T-helper 17 cell (primary cell): ENCODE results near the gene CCDC124. TPM values are rescaled to one million over a fixed set of nuclear protein-coding genes. Genes with fewer than 3 reads are reported as not detected.

Experiments
- ATAC-seq: fragments of 150-1000 bp; cut with Tn5 transposase; 2 replicates; pipeline ENCODE4 v1.10.0; 2021; ENCODE audit warnings: mild to moderate bottlenecking, moderate library complexity
- DNase-seq, 3 donors: peaks; one replicate each; pipeline versions ENCODE4 v3.0.0 to v3.0.0-alpha.2; 2020 to 2021
- H3K9me3 ChIP-seq: one replicate; pipeline ENCODE4 v1.7.0; 2013; ENCODE audit warnings: low read length, mild to moderate bottlenecking; ENCODE audit not compliant: control insufficient read depth, poor library complexity, severe bottlenecking
- H3K27ac Mint-ChIP-seq: one replicate; pipeline ENCODE4 v1.8.0; 2022; ENCODE audit warnings: mild to moderate bottlenecking, moderate library complexity, mixed read lengths
- H3K27me3 Mint-ChIP-seq: one replicate; pipeline ENCODE4 v1.8.0; 2022; ENCODE audit warnings: mixed read lengths
- H3K36me3 Mint-ChIP-seq: one replicate; pipeline ENCODE4 v1.8.0; 2022; ENCODE audit warnings: low read depth, mixed read lengths
- H3K4me1 Mint-ChIP-seq: one replicate; pipeline ENCODE4 v1.8.0; 2022; ENCODE audit warnings: mild to moderate bottlenecking, mixed read lengths
- H3K4me3 Mint-ChIP-seq: one replicate; pipeline ENCODE4 v1.8.0; 2022; ENCODE audit warnings: mild to moderate bottlenecking, moderate library complexity, mixed read lengths
- total RNA-seq, 4 donors: library from RNA in 2 of 4; stranded (reverse) in 2 of 4; gene quantifications; one replicate each; pipeline ENCODE4 v1.2.3 and lab custom pipeline; 2022 to 2026

The CCDC124 gene
- total RNA-seq, 2 donors from 2014 or later, result 21.8 to 27.0 TPM

GRCh38 chr19:17943274-17944221 is 10.7 kb downstream of the CCDC124 start:
- Mint-ChIP-seq H3K27me3 (no peaks in the 10 kb centered on the region), H3K4me1 (peaks cover 16% of the 10 kb centered on the region), H3K36me3 (no peaks in the 10 kb centered on the region), H3K27ac (no peak overlapping the region), H3K4me3 (no peak overlapping the region)
- DNase-seq, result no peak
- H3K9me3 ChIP-seq, result no peaks in the 10 kb centered on the region
- no peak for ATAC-seq

- Mint-ChIP-seq H3K4me1 (peaks cover 19% of the 10 kb centered on the region), H3K27me3 (peaks cover 3% of the 10 kb centered on the region), H3K27ac (no peak overlapping the region), H3K4me3 (no peak overlapping the region), H3K36me3 (no peaks in the 10 kb centered on the region)
- DNase-seq (no peak), ATAC-seq (no peak)
- H3K9me3 ChIP-seq, result no peaks in the 10 kb centered on the region
These were observed 11.5 kb downstream of the CCDC124 start for GRCh38 chr19:17944301-17944700.

DNA sequence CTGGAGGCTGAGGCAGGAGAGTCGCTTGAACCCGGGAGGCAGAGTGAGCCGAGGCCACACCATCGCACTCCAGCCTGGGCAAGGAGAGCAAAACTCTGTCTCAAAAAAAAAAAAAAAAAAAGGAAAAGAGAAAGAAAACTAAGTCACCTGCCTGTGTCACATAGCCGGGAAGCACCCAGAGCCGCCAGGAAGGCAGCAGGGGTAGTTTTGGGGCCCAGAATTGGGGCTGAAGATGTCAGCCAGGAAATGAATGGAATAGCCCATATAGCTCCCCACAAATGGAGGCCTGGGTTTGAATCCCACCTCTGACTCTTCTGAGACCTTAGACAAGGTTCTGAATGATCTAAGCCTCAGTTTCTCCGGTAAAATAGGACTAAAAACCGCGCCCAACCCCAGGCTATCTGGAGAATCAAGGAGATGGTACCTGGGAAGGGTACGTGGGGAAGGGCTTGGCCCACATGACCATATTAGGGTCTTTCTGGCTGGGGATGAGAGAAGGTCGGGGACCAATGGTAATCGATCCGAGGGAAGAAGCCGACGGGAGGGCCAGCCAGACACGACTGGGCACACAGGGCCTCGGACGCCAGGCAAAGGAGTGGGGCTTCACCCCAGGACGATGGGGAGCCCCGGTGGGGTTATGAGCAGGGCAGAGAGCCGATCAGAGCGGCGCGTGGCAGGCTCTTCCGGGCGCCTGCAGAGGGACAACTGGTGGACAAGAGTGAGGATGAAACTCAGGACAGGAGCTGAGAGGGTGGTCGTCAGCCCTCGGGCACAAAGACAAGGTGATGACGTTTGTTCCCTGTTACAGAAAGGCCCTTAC is 14.4 kb downstream of the CCDC124 start:
- ATAC-seq (peak; percentile 34), DNase-seq (peak; percentile 37 to 45 (median 39))
- Mint-ChIP-seq H3K4me1 (peaks cover 36% of the 10 kb centered on the region), H3K36me3 (peaks cover 4% of the 10 kb centered on the region), H3K4me3 (peak overlapping the region; percentile 88), H3K27me3 (peaks cover 24% of the 10 kb centered on the region), H3K27ac (peak overlapping the region; percentile 99)
- no peaks in the 10 kb centered on the region for H3K9me3 ChIP-seq

GRCh38 chr19:17947815-17948513 is 15.1 kb downstream of the CCDC124 start:
- Mint-ChIP-seq H3K4me3 (peak overlapping the region; percentile 88), H3K27me3 (peaks cover 24% of the 10 kb centered on the region), H3K27ac (peak overlapping the region; percentile 99), H3K4me1 (peaks cover 38% of the 10 kb centered on the region), H3K36me3 (peaks cover 4% of the 10 kb centered on the region)
- ATAC-seq (peak; percentile 77), DNase-seq (peak; percentile 96 to 99 (median 98))
- H3K9me3 ChIP-seq, result no peaks in the 10 kb centered on the region

DNA sequence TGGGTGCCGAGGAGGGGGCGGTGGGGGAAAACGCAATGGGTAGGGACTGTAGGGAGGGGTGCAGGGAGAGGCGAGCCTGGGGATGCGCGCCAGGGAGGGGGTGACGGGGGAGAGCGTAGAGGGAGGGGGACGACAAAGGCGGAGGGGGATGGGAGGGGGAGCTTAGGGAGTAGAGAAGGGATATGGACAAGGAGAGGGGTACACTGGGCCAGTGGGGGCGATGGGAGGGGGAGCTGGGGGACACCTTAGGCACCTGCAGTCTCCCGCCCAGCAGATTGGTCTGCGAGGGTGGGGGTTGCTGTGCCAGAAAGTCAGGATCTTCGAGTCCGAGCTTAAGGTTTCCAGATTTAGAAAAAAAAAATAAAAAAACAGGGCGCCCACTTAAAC is 15.7 kb downstream of the CCDC124 start:
- Mint-ChIP-seq H3K4me1 (peaks cover 38% of the 10 kb centered on the region), H3K27ac (peak overlapping the region; percentile 99), H3K36me3 (peaks cover 4% of the 10 kb centered on the region), H3K4me3 (peak overlapping the region; percentile 88), H3K27me3 (peaks cover 29% of the 10 kb centered on the region)
- ATAC-seq (no peak), DNase-seq (no peak)
- H3K9me3 ChIP-seq, result no peaks in the 10 kb centered on the region

DNA sequence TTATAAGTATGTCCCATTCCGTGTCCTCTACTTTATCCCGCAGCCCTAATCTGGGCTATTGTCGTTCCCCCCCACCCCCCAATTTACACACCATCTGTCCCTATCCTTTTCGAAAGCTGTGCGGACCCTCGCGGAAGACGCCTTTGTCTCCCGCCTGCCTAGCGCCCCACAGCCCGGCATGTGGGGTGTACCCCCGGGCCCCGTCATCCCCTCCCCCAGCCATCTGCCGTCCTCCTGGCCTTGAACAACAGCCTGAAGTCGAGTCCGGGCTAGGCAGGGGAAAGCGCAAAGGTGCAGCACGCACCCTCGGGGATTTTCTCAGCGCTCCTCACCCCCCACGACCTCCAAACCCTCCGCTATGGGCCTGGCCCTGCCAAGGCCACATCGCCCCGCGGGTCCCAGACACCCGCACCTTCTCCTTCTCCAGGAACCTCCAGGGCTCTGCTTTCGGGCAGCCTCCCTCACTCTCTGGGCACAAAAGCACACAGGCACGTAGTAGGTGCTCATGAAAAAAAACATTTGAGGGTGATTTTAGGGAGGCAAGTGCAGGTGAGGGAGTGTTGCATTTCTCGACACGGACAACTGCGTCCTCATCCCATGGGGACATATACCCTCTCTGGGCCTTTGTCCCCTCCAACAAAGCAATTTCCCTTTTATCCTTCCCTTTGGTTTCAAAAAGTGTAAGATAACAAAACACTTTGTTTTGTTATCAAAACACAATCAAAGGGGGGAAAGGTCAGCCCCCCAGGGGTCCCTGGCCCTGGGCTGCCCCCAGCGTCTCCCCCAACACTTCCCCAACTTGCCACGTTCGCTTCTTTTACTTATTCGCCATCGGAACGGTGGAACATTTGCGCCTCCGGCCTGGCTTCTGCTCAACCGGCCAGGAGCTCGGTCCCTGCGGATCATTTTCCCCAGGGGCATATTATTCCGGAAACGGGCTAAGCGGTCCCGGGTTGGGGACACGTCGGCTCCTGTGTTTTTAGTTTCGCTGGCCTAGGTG is 16.4 kb downstream of the CCDC124 start:
- DNase-seq, result no peak
- ATAC-seq, result no peak
- H3K9me3 ChIP-seq, result no peaks in the 10 kb centered on the region
- peak overlapping the region; percentile 88 for H3K4me3 Mint-ChIP-seq
- peaks cover 40% of the 10 kb centered on the region for H3K4me1 Mint-ChIP-seq
- peaks cover 35% of the 10 kb centered on the region for H3K27me3 Mint-ChIP-seq
- H3K36me3 Mint-ChIP-seq, result peaks cover 4% of the 10 kb centered on the region
- H3K27ac Mint-ChIP-seq, result peak overlapping the region; percentile 99

DNA sequence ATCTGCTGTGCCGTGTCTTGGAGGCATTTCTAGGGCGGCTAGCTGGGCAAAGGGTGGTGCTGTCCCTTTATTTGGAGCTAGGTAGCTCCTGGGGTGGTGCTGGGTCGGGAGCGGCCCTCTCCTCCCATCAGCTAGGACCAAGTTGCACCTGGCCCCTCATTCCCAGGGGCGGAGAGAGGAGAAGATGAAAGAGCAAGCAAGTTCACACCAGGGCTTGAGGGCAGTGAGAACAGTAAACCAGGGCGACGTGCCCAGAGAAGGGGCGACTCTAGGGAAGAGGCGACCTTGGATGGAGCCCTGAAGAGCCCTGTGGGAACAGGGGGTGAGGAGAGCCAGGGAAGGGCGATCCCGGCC is 17.1 kb downstream of the CCDC124 start:
- no peaks in the 10 kb centered on the region for H3K9me3 ChIP-seq
- Mint-ChIP-seq H3K4me1 (peaks cover 40% of the 10 kb centered on the region), H3K27me3 (peaks cover 35% of the 10 kb centered on the region), H3K27ac (peak overlapping the region; percentile 99), H3K4me3 (peak overlapping the region; percentile 88), H3K36me3 (peaks cover 4% of the 10 kb centered on the region)
- ATAC-seq (no peak), DNase-seq (no peak)

DNA sequence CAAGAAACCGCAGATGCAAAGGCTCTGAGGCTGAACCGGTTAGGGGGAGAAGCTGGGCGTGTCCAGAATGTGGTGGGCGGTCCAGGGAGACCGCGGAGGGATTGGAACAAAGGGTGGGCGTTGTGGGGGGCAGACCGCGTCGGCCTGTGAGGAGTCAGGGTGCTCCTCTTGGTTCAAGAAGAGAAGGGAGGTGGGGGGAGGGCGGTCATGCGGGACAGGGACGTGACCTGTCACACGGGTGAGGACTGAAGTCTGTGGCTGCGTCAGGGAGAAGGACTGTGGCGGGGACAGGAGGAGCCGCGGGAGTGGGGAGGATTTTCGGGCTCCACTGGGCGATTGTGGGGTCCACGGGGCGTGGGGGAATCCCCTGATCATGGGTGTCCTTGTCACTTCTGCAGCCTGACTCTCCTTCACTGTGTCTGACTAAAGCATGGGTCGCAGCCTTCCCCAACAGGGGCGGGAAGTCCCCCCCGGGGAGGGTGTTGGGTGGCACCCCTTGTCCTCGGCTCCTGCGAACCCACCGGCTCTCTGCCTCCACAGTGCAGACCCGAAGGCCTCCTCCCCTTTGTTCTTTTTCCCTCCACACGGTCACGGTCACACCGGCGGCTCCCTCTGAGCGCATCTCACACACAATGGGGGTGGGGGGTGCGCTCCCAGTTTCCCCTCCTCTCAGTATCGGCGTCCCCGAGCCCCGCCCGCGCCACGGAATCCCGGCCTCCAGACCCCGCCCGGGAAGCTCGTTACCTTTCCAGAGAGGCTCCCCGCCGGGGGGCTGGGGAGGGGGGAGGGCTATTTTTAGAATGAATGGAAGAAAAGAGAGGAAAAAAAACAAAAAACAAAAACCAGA is 17.7 kb downstream of the CCDC124 start:
- H3K36me3 Mint-ChIP-seq, result peaks cover 4% of the 10 kb centered on the region

GRCh38 chr19:17951157-17951989 is 18.6 kb downstream of the CCDC124 start:
- peaks cover 4% of the 10 kb centered on the region for H3K36me3 Mint-ChIP-seq
- H3K9me3 ChIP-seq, result no peaks in the 10 kb centered on the region
- no peak overlapping the region for H3K27ac Mint-ChIP-seq
- H3K4me3 Mint-ChIP-seq, result peak overlapping the region; percentile 88
- DNase-seq, result no peak
- ATAC-seq, result no peak
- peaks cover 33% of the 10 kb centered on the region for H3K4me1 Mint-ChIP-seq
- H3K27me3 Mint-ChIP-seq, result peaks cover 35% of the 10 kb centered on the region

More for the DNA sequence above, 17.7 kb downstream of the CCDC124 start:
- DNase-seq (peak in 2 of 3 donors; percentile 44 to 63), ATAC-seq (peak; percentile 12)
- peak overlapping the region; percentile 99 for H3K27ac Mint-ChIP-seq
- H3K27me3 Mint-ChIP-seq, result peaks cover 35% of the 10 kb centered on the region
- H3K4me3 Mint-ChIP-seq, result peak overlapping the region; percentile 88
- no peaks in the 10 kb centered on the region for H3K9me3 ChIP-seq
- peaks cover 40% of the 10 kb centered on the region for H3K4me1 Mint-ChIP-seq

DNA sequence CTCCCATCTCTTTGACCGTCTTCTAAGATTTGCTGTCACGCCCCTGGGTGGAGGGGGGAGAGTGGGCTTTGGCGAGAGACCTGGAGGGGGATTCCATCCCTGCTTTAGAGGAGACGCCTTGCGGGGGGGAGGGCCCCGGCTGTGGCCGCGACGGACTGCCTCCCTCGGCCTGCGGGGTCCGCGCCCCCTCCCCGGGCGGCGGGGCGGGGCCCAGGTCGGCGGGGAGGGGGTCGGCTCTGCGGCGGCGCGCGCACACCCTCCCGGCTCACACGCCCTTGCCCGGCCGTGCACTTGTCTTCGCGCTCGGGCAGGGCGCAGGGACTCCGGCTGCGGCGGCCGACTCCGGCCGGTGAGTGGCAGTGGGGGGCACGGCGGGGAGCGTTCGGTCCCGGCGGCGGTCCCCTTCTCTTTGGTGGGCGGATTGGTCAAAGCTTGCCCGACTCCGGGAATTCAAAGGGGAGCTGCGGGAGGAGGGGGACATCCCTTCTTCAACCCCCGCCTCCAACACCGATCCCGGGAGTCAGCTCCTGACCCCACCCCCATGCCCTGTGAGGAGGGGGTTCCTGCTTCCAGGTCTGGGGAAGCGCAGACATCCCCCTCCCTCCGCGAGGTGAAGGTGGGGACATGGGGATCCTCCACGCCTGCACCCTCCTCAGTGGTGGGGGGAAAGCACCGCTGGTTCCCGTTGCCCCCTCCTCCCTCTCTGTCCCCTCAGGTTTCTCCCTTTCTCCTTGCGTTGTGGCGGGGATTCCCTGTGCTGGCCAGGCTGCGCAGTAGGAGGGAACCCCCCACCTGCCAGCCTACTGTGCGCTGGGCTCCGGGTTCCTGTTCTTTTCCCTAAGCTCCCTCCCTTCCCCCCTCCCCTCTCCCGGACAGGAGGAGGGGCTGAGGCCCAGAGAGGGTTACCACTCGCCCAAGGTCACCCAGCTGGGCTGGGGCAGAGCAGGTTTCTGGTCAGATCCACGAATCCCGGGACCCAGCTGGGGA is 19.5 kb downstream of the CCDC124 start:
- Mint-ChIP-seq H3K36me3 (peaks cover 5% of the 10 kb centered on the region), H3K27ac (no peak overlapping the region), H3K4me1 (peaks cover 28% of the 10 kb centered on the region), H3K27me3 (peaks cover 37% of the 10 kb centered on the region), H3K4me3 (no peak overlapping the region)
- ATAC-seq, result no peak
- no peak for DNase-seq
- no peaks in the 10 kb centered on the region for H3K9me3 ChIP-seq
